Measurements from ENCODE around the gene MTURN.

DNA sequence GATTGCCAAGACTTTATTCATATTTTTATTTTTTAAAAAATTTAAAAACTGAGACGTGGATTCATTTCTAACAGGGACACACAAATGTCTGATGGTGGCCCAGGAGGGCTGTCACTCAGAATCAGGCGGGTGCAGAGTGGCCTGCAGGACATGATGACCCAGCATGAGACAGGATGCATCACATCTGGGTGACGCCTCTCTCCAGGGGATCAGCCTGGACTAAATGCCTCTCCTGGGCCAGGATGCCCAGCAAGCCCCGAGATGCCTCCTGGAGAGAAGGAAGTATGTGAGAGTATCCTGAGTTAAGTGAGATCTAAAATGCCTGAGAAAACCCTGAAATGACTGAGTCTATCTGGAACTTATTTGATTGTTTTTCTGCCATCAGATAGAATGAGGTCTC lies 16.9 kb upstream of the MTURN start:
- TF ChIP-seq, protein P1, sequence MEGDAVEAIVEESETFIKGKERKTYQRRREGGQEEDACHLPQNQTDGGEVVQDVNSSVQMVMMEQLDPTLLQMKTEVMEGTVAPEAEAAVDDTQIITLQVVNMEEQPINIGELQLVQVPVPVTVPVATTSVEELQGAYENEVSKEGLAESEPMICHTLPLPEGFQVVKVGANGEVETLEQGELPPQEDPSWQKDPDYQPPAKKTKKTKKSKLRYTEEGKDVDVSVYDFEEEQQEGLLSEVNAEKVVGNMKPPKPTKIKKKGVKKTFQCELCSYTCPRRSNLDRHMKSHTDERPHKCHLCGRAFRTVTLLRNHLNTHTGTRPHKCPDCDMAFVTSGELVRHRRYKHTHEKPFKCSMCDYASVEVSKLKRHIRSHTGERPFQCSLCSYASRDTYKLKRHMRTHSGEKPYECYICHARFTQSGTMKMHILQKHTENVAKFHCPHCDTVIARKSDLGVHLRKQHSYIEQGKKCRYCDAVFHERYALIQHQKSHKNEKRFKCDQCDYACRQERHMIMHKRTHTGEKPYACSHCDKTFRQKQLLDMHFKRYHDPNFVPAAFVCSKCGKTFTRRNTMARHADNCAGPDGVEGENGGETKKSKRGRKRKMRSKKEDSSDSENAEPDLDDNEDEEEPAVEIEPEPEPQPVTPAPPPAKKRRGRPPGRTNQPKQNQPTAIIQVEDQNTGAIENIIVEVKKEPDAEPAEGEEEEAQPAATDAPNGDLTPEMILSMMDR (IDR thresholded peaks at IDR 0.05) = no peak
- no peak for TF ChIP-seq POLR2A (IDR thresholded peaks at IDR 0.05)
